Small intestine (tissue), 7 donors: Measurements from ENCODE around the gene USP17L22. TPM values are rescaled to one million over a fixed set of nuclear protein-coding genes. Genes with fewer than 3 reads are reported as not detected.
"Not testable (repeated sequence)": the region's sequence is repeated elsewhere in the genome, so short reads cannot be mapped to it uniquely, and the experiment has no call there.

Experiments
- DNase-seq, 2 donors: peaks; one replicate each; pipeline versions ENCODE4 v3.0.0 to v3.0.0-alpha.2; 2013
- FAIRE-seq: peaks from 2 replicates; lab custom pipeline; 2012; peaks lifted over from hg19 to GRCh38; lab: Jason Lieb, UNC
- H3K27ac ChIP-seq, 3 donors: one replicate each; pipeline ENCODE4 v1.5.1; 2013; ENCODE audit warnings: low read length in 2 of 3, mild to moderate bottlenecking in 2 of 3, control low read depth in 1 of 3, inconsistent platforms in 1 of 3, low read depth in 1 of 3, moderate library complexity in 1 of 3
- H3K27me3 ChIP-seq, 3 donors: one replicate each; pipeline ENCODE4 v1.6.1; 2013; ENCODE audit warnings: low read length in 3 of 3, inconsistent platforms in 1 of 3; ENCODE audit not compliant: control insufficient read depth in 3 of 3, insufficient read depth in 3 of 3
- H3K36me3 ChIP-seq, 3 donors: one replicate each; pipeline ENCODE4 v1.6.1; 2013; ENCODE audit warnings: low read length in 3 of 3, inconsistent platforms in 1 of 3, low read depth in 1 of 3, mild to moderate bottlenecking in 1 of 3, moderate library complexity in 1 of 3; ENCODE audit not compliant: control insufficient read depth in 3 of 3, insufficient read depth in 2 of 3
- H3K4me1 ChIP-seq, 3 donors: one replicate each; pipeline ENCODE4 v1.6.1; 2013; ENCODE audit warnings: low read length in 2 of 3, inconsistent platforms in 1 of 3, low read depth in 1 of 3, mild to moderate bottlenecking in 1 of 3, moderate library complexity in 1 of 3; ENCODE audit not compliant: control insufficient read depth in 3 of 3, insufficient read depth in 2 of 3
- H3K4me3 ChIP-seq, 3 donors: one replicate each; pipeline ENCODE4 v1.5.1; 2013; ENCODE audit warnings: low read length in 3 of 3, control low read depth in 1 of 3, inconsistent platforms in 1 of 3, low read depth in 1 of 3, mild to moderate bottlenecking in 1 of 3, moderate library complexity in 1 of 3
- H3K9me3 ChIP-seq, 2 donors: one replicate each; pipeline ENCODE4 v1.6.1; 2013; ENCODE audit warnings: low read depth in 1 of 2, low read length in 1 of 2; ENCODE audit not compliant: control insufficient read depth in 2 of 2, insufficient read depth in 1 of 2
- WGBS, 3 donors: extraction: QIAGEN DNeasy Blood & Tissue Kit; methylation state at CpG; one replicate each; pipeline ENCODE4 v1.1.7; 2013; 5-methylcytosine and 5-hydroxymethylcytosine counted together
- polyA plus RNA-seq, 4 donors: library from polyadenylated mRNA; stranded (reverse) in 3 of 4; unstranded in 1 of 4; fragments of 200-250 nt in 3 of 4; fragments of 120-200 nt in 1 of 4; gene quantifications; one replicate each; pipeline versions ENCODE4 v1.2.1 to v1.2.3, GENCODE V29; 2013
- donor health status: healthy with polysubstance abuse.
- donor health status: control.
- donor health status: control.
- donor health status: Bipolar disorder and iron deficiency.
- donor health status: healthy.

The USP17L22 gene
- polyA plus RNA-seq, 4 donors, result not detected

DNA sequence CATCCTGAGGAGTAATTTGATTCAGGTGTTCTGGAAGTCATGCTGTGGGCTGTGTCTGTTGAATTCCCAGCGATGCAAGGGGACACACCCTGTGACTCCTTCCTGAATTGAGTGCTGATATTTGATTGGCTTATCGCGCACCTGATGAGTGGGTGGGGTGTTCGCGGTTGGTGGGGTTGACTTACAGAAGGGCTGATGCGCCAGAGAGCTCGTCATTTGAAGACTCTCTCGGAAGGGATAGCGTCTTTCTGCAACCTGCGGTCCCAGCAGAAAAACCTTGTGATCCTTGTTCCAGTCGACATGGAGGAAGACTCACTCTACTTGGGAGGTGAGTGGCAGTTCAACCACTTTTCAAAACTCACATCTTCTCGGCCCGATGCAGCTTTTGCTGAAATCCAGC is 14.3 kb upstream of the USP17L22 start, which contains the start of gene USP17L19:
Gene USP17L19 (plus strand): TSS at position 301 of the 400 bp plus-strand sequence. CDS start 0 bp downstream, at position 301.
- not testable (repeated sequence) for H3K27ac ChIP-seq, FAIRE-seq, DNase-seq, H3K9me3 ChIP-seq, H3K36me3 ChIP-seq, H3K4me1 ChIP-seq, H3K27me3 ChIP-seq, H3K4me3 ChIP-seq
- WGBS, 3 donors, result no CpG with 5 or more reads among the region's 13 CpGs

DNA sequence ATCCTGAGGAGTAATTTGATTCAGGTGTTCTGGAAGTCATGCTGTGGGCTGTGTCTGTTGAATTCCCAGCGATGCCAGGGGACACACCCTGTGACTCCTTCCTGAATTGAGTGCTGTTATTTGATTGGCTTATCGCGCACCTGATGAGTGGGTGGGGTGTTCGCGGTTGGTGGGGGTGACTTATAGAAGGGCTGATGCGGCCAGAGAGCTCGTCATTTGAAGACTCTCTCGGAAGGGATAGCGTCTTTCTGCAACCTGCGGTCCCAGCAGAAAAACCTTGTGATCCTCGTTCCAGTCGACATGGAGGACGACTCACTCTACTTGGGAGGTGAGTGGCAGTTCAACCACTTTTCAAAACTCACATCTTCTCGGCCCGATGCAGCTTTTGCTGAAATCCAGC is 9.6 kb upstream of the USP17L22 start, which contains the start of gene USP17L20:
Gene USP17L20 (plus strand): TSS at position 301 of the 400 bp plus-strand sequence. CDS start 0 bp downstream, at position 301.
- H3K27me3 ChIP-seq, H3K4me3 ChIP-seq, H3K36me3 ChIP-seq, FAIRE-seq, H3K4me1 ChIP-seq, H3K9me3 ChIP-seq, H3K27ac ChIP-seq, DNase-seq: not testable (repeated sequence)
- no CpG with 5 or more reads among the region's 15 CpGs for WGBS, 3 donors

DNA sequence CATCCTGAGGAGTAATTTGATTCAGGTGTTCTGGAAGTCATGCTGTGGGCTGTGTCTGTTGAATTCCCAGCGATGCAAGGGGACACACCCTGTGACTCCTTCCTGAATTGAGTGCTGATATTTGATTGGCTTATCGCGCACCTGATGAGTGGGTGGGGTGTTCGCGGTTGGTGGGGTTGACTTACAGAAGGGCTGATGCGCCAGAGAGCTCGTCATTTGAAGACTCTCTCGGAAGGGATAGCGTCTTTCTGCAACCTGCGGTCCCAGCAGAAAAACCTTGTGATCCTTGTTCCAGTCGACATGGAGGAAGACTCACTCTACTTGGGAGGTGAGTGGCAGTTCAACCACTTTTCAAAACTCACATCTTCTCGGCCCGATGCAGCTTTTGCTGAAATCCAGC is 4.8 kb upstream of the USP17L22 start, which contains the start of gene USP17L21:
Gene USP17L21 (plus strand): TSS at position 301 of the 400 bp plus-strand sequence. CDS start 0 bp downstream, at position 301.
- H3K9me3 ChIP-seq, DNase-seq, H3K4me1 ChIP-seq, H3K4me3 ChIP-seq, FAIRE-seq, H3K36me3 ChIP-seq, H3K27ac ChIP-seq, H3K27me3 ChIP-seq: not testable (repeated sequence)
- WGBS, 3 donors, result no CpG with 5 or more reads among the region's 13 CpGs

DNA sequence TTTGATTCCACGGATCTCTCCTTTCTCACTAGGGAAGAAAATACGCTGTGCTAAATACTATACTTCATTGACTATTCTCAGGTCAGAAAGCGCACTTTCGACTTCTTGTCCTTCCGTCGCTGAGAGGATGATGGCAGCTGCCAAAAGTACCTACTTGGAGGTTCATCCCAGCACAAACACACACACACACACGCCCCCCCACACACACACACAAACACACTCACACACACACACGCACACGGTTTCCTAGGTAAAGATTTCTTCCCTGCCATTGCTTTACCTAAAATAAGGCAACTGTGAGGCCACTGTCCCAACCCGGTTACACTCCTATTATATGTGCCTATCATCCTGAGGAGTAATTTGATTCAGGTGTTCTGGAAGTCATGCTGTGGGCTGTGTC is 4.3 kb downstream of the USP17L22 start:
- H3K9me3 ChIP-seq, DNase-seq, H3K27ac ChIP-seq, H3K36me3 ChIP-seq, H3K4me1 ChIP-seq, H3K4me3 ChIP-seq, H3K27me3 ChIP-seq, FAIRE-seq: not testable (repeated sequence)
- WGBS, 3 donors, result 81 to 88% (median 87%) methylated on average over 5 of the region's 10 CpGs

Other genes starting within 250 kb of the USP17L22 start
- not detected for gene FAM90A26, start 97.2 kb upstream of the USP17L22 start, polyA plus RNA-seq
- not detected for gene USP17L10, start 57.0 kb upstream of the USP17L22 start, polyA plus RNA-seq
- not detected for gene USP17L11, start 52.2 kb upstream of the USP17L22 start, polyA plus RNA-seq
- gene USP17L12, start 47.5 kb upstream of the USP17L22 start, polyA plus RNA-seq, result not detected
- not detected for gene USP17L13, start 42.7 kb upstream of the USP17L22 start, polyA plus RNA-seq
- gene USP17L15, start 33.2 kb upstream of the USP17L22 start, polyA plus RNA-seq, result not detected
- not detected for gene USP17L17, start 23.7 kb upstream of the USP17L22 start, polyA plus RNA-seq
- gene USP17L18, start 19.0 kb upstream of the USP17L22 start, polyA plus RNA-seq, result not detected
- not detected for gene USP17L19, start 14.2 kb upstream of the USP17L22 start, polyA plus RNA-seq
- gene USP17L20, start 9.5 kb upstream of the USP17L22 start, polyA plus RNA-seq, result not detected
- gene USP17L21, start 4.7 kb upstream of the USP17L22 start, polyA plus RNA-seq, result not detected
- not detected for gene USP17L24, start 57.5 kb downstream of the USP17L22 start, polyA plus RNA-seq
- gene USP17L25, start 62.3 kb downstream of the USP17L22 start, polyA plus RNA-seq, result not detected
- gene USP17L26, start 67.0 kb downstream of the USP17L22 start, polyA plus RNA-seq, result not detected
- gene USP17L5, start 71.8 kb downstream of the USP17L22 start, polyA plus RNA-seq, result not detected
- not detected for gene USP17L27, start 76.5 kb downstream of the USP17L22 start, polyA plus RNA-seq
- not detected for gene USP17L28, start 81.3 kb downstream of the USP17L22 start, polyA plus RNA-seq
- gene USP17L29, start 86.0 kb downstream of the USP17L22 start, polyA plus RNA-seq, result not detected
- not detected for gene USP17L30, start 95.5 kb downstream of the USP17L22 start, polyA plus RNA-seq
- gene DEFB131A, start 176.8 kb downstream of the USP17L22 start, polyA plus RNA-seq, result not detected